GM12878 (cell line): ENCODE results near the gene FANCC. TPM values are rescaled to one million over a fixed set of nuclear protein-coding genes. Genes with fewer than 3 reads are reported as not detected.

Experiments
- ATAC-seq: fragments of 200-7000 bp; cut with Tn5 transposase; 3 replicates; pipeline ENCODE4 v1.9.1; 2020; ENCODE audit warnings: mild to moderate bottlenecking, moderate library complexity
- BruUV-seq: library from RNA; stranded (reverse); fragments of 400-500 nt; replicated peaks from 2 replicates; lab custom pipeline; 2021; lab: Mats Ljungman, UMichigan
- CTCF ChIA-PET: fragments of 300-600 bp; sonication (Branson Sonifier 250); formaldehyde crosslinking; extraction: SDS; loops from one replicate; lab custom pipeline; 2021; ENCODE audit warnings: inconsistent platforms; lab: Yijun Ruan, JAX
- POLR2A ChIA-PET: fragments of 350-600 bp; formaldehyde crosslinking; extraction: SDS; loops from one replicate; lab custom pipeline; 2021; ENCODE audit warnings: inconsistent platforms; lab: Charles Lee
- RAD21 ChIA-PET: fragments of 300-600 bp; sonication (Branson Sonifier 250); formaldehyde crosslinking; loops from one replicate; lab custom pipeline; 2023; ENCODE audit warnings: antibody characterized with exemption; ENCODE audit not compliant: unreplicated experiment; lab: Charles Lee
- SMC1A ChIA-PET: fragments of 300-600 bp; sonication (Branson Sonifier 250); formaldehyde crosslinking; loops from one replicate; lab custom pipeline; 2023; ENCODE audit not compliant: unreplicated experiment, uncharacterized antibody; lab: Charles Lee
- DNase-seq: peaks from one replicate; pipeline ENCODE4 v3.0.0-alpha.2; 2011; ENCODE audit warnings: low read depth, low spot score
- FAIRE-seq: peaks from 3 replicates; lab custom pipeline; 2011; peaks lifted over from hg19 to GRCh38; lab: Jason Lieb, UNC
- H2AFZ ChIP-seq: 2 replicates; pipeline ENCODE4 v1.6.0; 2011; ENCODE audit warnings: low read depth, low read length, control low read depth; ENCODE audit not compliant: control insufficient read depth
- H3K27ac ChIP-seq: 2 replicates; pipeline ENCODE4 v1.5.1; 2011; ENCODE audit warnings: control low read depth; ENCODE audit not compliant: control insufficient read depth, insufficient read depth
- H3K27me3 ChIP-seq, 2 experiments: replicated peaks in 1 of 2; 2 replicates each; pipeline versions ENCODE4 v1.6.0 to v1.6.1; 2011; ENCODE audit warnings: low read length in 1 of 2; ENCODE audit not compliant: control insufficient read depth in 2 of 2, insufficient read depth in 2 of 2
- H3K36me3 ChIP-seq, 2 experiments: 2 replicates each; pipeline ENCODE4 v1.5.1; 2011; ENCODE audit warnings: low read length in 1 of 2; ENCODE audit not compliant: control insufficient read depth in 2 of 2, insufficient read depth in 2 of 2
- H3K4me1 ChIP-seq: 2 replicates; pipeline ENCODE4 v1.6.1; 2011; ENCODE audit warnings: mild to moderate bottlenecking, low read length, moderate library complexity, mixed read lengths; ENCODE audit not compliant: control insufficient read depth, insufficient read depth
- H3K4me2 ChIP-seq: 2 replicates; pipeline ENCODE4 v1.6.0; 2011; ENCODE audit warnings: control low read depth; ENCODE audit not compliant: control insufficient read depth, insufficient read depth
- H3K4me3 ChIP-seq: fragments of 200-600 bp; sonication (generic); 2 replicates; pipeline ENCODE4 v1.5.1; 2016
- H3K79me2 ChIP-seq: 2 replicates; pipeline ENCODE4 v1.6.0; 2011; ENCODE audit warnings: low read length; ENCODE audit not compliant: control insufficient read depth, insufficient read depth
- H3K9ac ChIP-seq: 2 replicates; pipeline ENCODE4 v1.8.0; 2011; ENCODE audit warnings: low read length, control low read depth, mixed read lengths; ENCODE audit not compliant: control insufficient read depth, insufficient read depth
- H3K9me3 ChIP-seq: replicated peaks from 3 replicates; pipeline ENCODE4 v1.5.1; 2011; ENCODE audit warnings: mild to moderate bottlenecking, low read length; ENCODE audit not compliant: control insufficient read depth, insufficient read depth
- H4K20me1 ChIP-seq: 2 replicates; pipeline ENCODE4 v1.6.0; 2011; ENCODE audit not compliant: control insufficient read depth, insufficient read depth
- GATAD2B ChIP-seq: fragments of 450-650 bp; conservative IDR thresholded peaks from 2 replicates; pipeline ENCODE4 v1.6.1; 2017; ENCODE audit warnings: low read depth, mild to moderate bottlenecking, moderate library complexity
- IKZF1 ChIP-seq: fragments of 450-650 bp; conservative IDR thresholded peaks from 2 replicates; pipeline ENCODE4 v1.6.1; 2017; ENCODE audit warnings: antibody characterized with exemption, mild to moderate bottlenecking
- JUNB ChIP-seq: IDR thresholded peaks from 2 replicates; pipeline ENCODE4 v1.6.1; 2016; ENCODE audit warnings: antibody characterized with exemption, mild to moderate bottlenecking
- NBN ChIP-seq: fragments of 450-650 bp; IDR thresholded peaks from 2 replicates; pipeline ENCODE4 v1.6.1; 2016
- NR2C2 ChIP-seq: IDR thresholded peaks from 2 replicates; pipeline ENCODE4 v1.6.1; 2011; ENCODE audit warnings: borderline replicate concordance, low read depth; ENCODE audit not compliant: control insufficient read depth, insufficient read length
- NR2F1 ChIP-seq: fragments of 450-650 bp; conservative IDR thresholded peaks from 2 replicates; pipeline ENCODE4 v1.6.1; 2017; ENCODE audit warnings: mild to moderate bottlenecking
- POLR2A ChIP-seq: IDR thresholded peaks from 2 replicates; pipeline ENCODE4 v1.6.1; 2011; ENCODE audit warnings: low read depth, mild to moderate bottlenecking, low read length
- POLR2AphosphoS2 ChIP-seq: IDR thresholded peaks from 2 replicates; pipeline ENCODE4 v1.6.1; 2011; ENCODE audit warnings: low read depth, mild to moderate bottlenecking, low read length, improper control_type of control experiment, moderate library complexity
- POLR2AphosphoS5 ChIP-seq: IDR thresholded peaks from 2 replicates; pipeline ENCODE4 v1.6.1; 2011; ENCODE audit warnings: mild to moderate bottlenecking, low read length, inconsistent platforms
- TAF1 ChIP-seq: IDR thresholded peaks from 2 replicates; pipeline ENCODE4 v1.6.1; 2011; ENCODE audit warnings: mild to moderate bottlenecking, low read depth, low read length, borderline replicate concordance
- TARDBP ChIP-seq: IDR thresholded peaks from 2 replicates; pipeline ENCODE4 v1.6.1; 2016; ENCODE audit warnings: borderline replicate concordance
- ZNF207 ChIP-seq: fragments of 450-650 bp; IDR thresholded peaks from 2 replicates; pipeline ENCODE4 v1.6.1; 2014; ENCODE audit warnings: antibody characterized with exemption, mild to moderate bottlenecking, borderline replicate concordance
- ZNF274 ChIP-seq: IDR thresholded peaks from one replicate; pipeline ENCODE4 v1.8.0; 2011; ENCODE audit not compliant: insufficient read length, insufficient read depth
- ZNF592 ChIP-seq: fragments of 450-650 bp; IDR thresholded peaks from 2 replicates; pipeline ENCODE4 v1.6.1; 2017; ENCODE audit warnings: mild to moderate bottlenecking, moderate library complexity
- WGBS: methylation state at CpG from one replicate; pipeline ENCODE4 v1.1.6; 2016; ENCODE audit warnings: low lambda C conversion rate; ENCODE audit not compliant: insufficient replicate concordance, insufficient coverage; ENCODE audit errors: missing lambda C conversion rate; 5-methylcytosine and 5-hydroxymethylcytosine counted together
- in situ Hi-C: fragments of 300-500 bp; cut with MboI; formaldehyde crosslinking; loops from 9 replicates; pipeline ENCODE4 v1.14.3; 2018; ENCODE audit warnings: mixed read lengths
- intact Hi-C: fragments of 100-400 bp; cut with micrococcal nuclease; formaldehyde crosslinking; loops from one replicate; pipeline ENCODE4 v1.14.2; 2022; ENCODE audit not compliant: unreplicated experiment
- polyA plus RNA-seq, 11 experiments: library from polyadenylated mRNA; depleted of rRNA in 4 of 11; unstranded in 6 of 11; stranded (reverse) in 5 of 11; fragments of >200 nt; fragmentation: Nextera tagmentation in 4 of 11; fragmentation: Illumina TruSeq in 1 of 11; extraction: Ambion mirVana in 4 of 11; extraction: Trizol in 1 of 11; gene quantifications; 1 replicate in 1 of 11; 2 replicates in 10 of 11; pipeline versions ENCODE4 v1.2.1 to v1.2.3, GENCODE V29; 2011 to 2016; ENCODE audit warnings: inconsistent platforms in 2 of 11, missing spikeins in 2 of 11, low read depth in 1 of 11
- total RNA-seq, 4 experiments: library from RNA; depleted of rRNA in 3 of 4; stranded (reverse); fragments of >200 nt in 3 of 4; fragmentation: Illumina TruSeq in 1 of 4; extraction: Trizol in 1 of 4; gene quantifications; 2 replicates each; pipeline versions ENCODE4 v1.2.1 to v1.2.3, GENCODE V29; 2013 to 2021

The FANCC gene
- total and polyA plus RNA-seq, 10 of the 15 experiments (the other 5 are each of a cell fraction or from before 2014, with no cell fraction given) = 1.2 to 16.8 (median 10.5) TPM

- Histone ChIP-seq H3K4me1 (no peaks in the 10 kb centered on the region), H2AFZ (no peak overlapping the region), H4K20me1 (no peaks in the 10 kb centered on the region; the same call in 1 of the 2 replicates), H3K27ac (no peak overlapping the region), H3K9me3 (no peaks in the 10 kb centered on the region), H3K36me3 (no peaks in the 10 kb centered on the region), H3K4me2 (no peak overlapping the region), H3K79me2 (no peaks in the 10 kb centered on the region), H3K4me3 (no peak overlapping the region), H3K27me3 (no peaks in the 10 kb centered on the region), H3K9ac (no peak overlapping the region)
- FAIRE-seq (no peak), DNase-seq (no peak), ATAC-seq (no peak)
- 44% methylated on average over 8 of the region's 8 CpGs for WGBS
- RAD21 ChIA-PET = no interaction called here
- in situ Hi-C loops (no loop called here), intact Hi-C loops (no loop called here)
- BruUV-seq = no TSS peak
- CTCF ChIA-PET = interaction anchor here (1.0 kb wide), 1 partner anchor 8 kb away, joined by 3 read pairs; no protein-coding TSS in a partner anchor
- TF ChIP-seq POLR2A (no peak), NR2C2 (no peak), JUNB (no peak), ZNF274 (no peak), POLR2AphosphoS5 (no peak), POLR2AphosphoS2 (no peak), ZNF592 (no peak), TARDBP (no peak), ZNF207 (no peak), NBN (no peak), IKZF1 (no peak), GATAD2B (no peak), TAF1 (no peak), NR2F1 (no peak)
- POLR2A ChIA-PET = no interaction called here
- SMC1A ChIA-PET = no interaction called here
Measured at GRCh38 chr9:95366731-95367325, 49.3 kb upstream of the FANCC start.
